ENCODE measurements around the gene GABPA. TPM values are rescaled to one million over a fixed set of nuclear protein-coding genes. Genes with fewer than 3 reads are reported as not detected.
"Not testable (repeated sequence)": the region's sequence is repeated elsewhere in the genome, so short reads cannot be mapped to it uniquely, and the experiment has no call there.

The GABPA gene
- total RNA-seq, 1 experiment from 2014 or later, result 23.8 TPM

- DNase-seq (ENCODE audit: low read depth), result no peak
These were observed 2.6 kb downstream of the GABPA start for GRCh38 chr21:25737421-25737820.

GRCh38 chr21:25742900-25743299 is 8.1 kb downstream of the GABPA start:
- no peak for DNase-seq (ENCODE audit: low read depth)

- no peak for DNase-seq (ENCODE audit: low read depth)
These were observed 10.1 kb downstream of the GABPA start for GRCh38 chr21:25744854-25745253.

- no peak for DNase-seq (ENCODE audit: low read depth)
These were observed 15.3 kb downstream of the GABPA start for GRCh38 chr21:25750085-25750484.

GRCh38 chr21:25752416-25752815 is 17.6 kb downstream of the GABPA start:
- no peak for DNase-seq (ENCODE audit: low read depth)

GRCh38 chr21:25756190-25756932 is 21.6 kb downstream of the GABPA start:
- no peak for DNase-seq (ENCODE audit: low read depth)

GRCh38 chr21:25757531-25757930 is 22.8 kb downstream of the GABPA start:
- no peak for DNase-seq (ENCODE audit: low read depth)

- no peak for DNase-seq (ENCODE audit: low read depth)
These were observed 24.8 kb downstream of the GABPA start for GRCh38 chr21:25759573-25759972.

GRCh38 chr21:25760061-25760460 is 25.3 kb downstream of the GABPA start:
- DNase-seq (ENCODE audit: low read depth), result no peak

GRCh38 chr21:25760677-25761076 is 25.9 kb downstream of the GABPA start:
- no peak for DNase-seq (ENCODE audit: low read depth)

GRCh38 chr21:25764065-25764464 is 29.3 kb downstream of the GABPA start:
- DNase-seq (ENCODE audit: low read depth), result no peak

GRCh38 chr21:25767921-25768320 is 33.1 kb downstream of the GABPA start:
- no peak for DNase-seq (ENCODE audit: low read depth)

GRCh38 chr21:25772686-25773085 is 37.9 kb downstream of the GABPA start:
- no peak for DNase-seq (ENCODE audit: low read depth)

- DNase-seq (ENCODE audit: low read depth), result no peak
These were observed 41.7 kb downstream of the GABPA start for GRCh38 chr21:25776440-25776839.

- DNase-seq (ENCODE audit: low read depth), result not testable (repeated sequence)
These were observed 43.5 kb downstream of the GABPA start for GRCh38 chr21:25778126-25778875.

GRCh38 chr21:25788677-25789076 is 53.9 kb downstream of the GABPA start:
- no peak for DNase-seq (ENCODE audit: low read depth)

- DNase-seq (ENCODE audit: low read depth), result peak; percentile 35
These were observed 55.5 kb downstream of the GABPA start for GRCh38 chr21:25790122-25790877.

GRCh38 chr21:25790878-25791204 is 56.1 kb downstream of the GABPA start:
- DNase-seq (ENCODE audit: low read depth), result no peak

GRCh38 chr21:25791319-25791718 is 56.5 kb downstream of the GABPA start:
- DNase-seq (ENCODE audit: low read depth), result no peak

GRCh38 chr21:25801217-25802014 is 66.6 kb downstream of the GABPA start:
- DNase-seq (ENCODE audit: low read depth), result peak; percentile 70

- DNase-seq (ENCODE audit: low read depth), result peak; percentile 2
These were observed 71.3 kb downstream of the GABPA start for GRCh38 chr21:25806060-25806459.

- no peak for DNase-seq (ENCODE audit: low read depth)
These were observed 72.4 kb downstream of the GABPA start for GRCh38 chr21:25807191-25807590.

All from RPMI7951 (cell line).